AG09319 (cell line): ENCODE data around the gene STAG1.
"Not testable (repeated sequence)": the region's sequence is repeated elsewhere in the genome, so short reads cannot be mapped to it uniquely, and the experiment has no call there.

Source experiments
- DNase-seq: peaks from one replicate; pipeline ENCODE4 v3.0.0-alpha.2; 2010; ENCODE audit warnings: low read depth; ENCODE audit errors: extremely low read depth
- CTCF ChIP-seq: IDR thresholded peaks from 2 replicates; pipeline ENCODE4 v1.5.1; 2011; ENCODE audit warnings: low read depth, mild to moderate bottlenecking, inconsistent platforms, low read length, moderate library complexity

The STAG1 gene

GRCh38 chr3:136741063-136741462 is 11.1 kb downstream of the STAG1 start:
- DNase-seq = no peak
- no peak for TF ChIP-seq CTCF

GRCh38 chr3:136740351-136740958 is 11.7 kb downstream of the STAG1 start:
- no peak for DNase-seq
- TF ChIP-seq CTCF = no peak

GRCh38 chr3:136736950-136737349 is 15.2 kb downstream of the STAG1 start:
- DNase-seq = not testable (repeated sequence)

- no peak for DNase-seq
- no peak for TF ChIP-seq CTCF
These were observed 17.1 kb downstream of the STAG1 start for GRCh38 chr3:136735103-136735502.

- no peak for DNase-seq
- TF ChIP-seq CTCF = peak; percentile 1
These were observed 17.7 kb downstream of the STAG1 start for GRCh38 chr3:136734382-136735070.

- no peak for TF ChIP-seq CTCF
- no peak for DNase-seq
These were observed 18.8 kb downstream of the STAG1 start for GRCh38 chr3:136733317-136733833.

- no peak for DNase-seq
- no peak for TF ChIP-seq CTCF
These were observed 20.8 kb downstream of the STAG1 start for GRCh38 chr3:136731274-136731884.
